SK-N-SH (cell line): ENCODE data around the gene RASA4B. TPM values are rescaled to one million over a fixed set of nuclear protein-coding genes. Genes with fewer than 3 reads are reported as not detected.
A peak's percentile ranks its signal among the peaks of the same experiment; 100 is the strongest.

Experiments used
- CTCF ChIA-PET: fragments of 300-600, 350-600 bp; formaldehyde crosslinking; extraction: SDS; loops from one replicate; lab custom pipeline; 2021; lab: Yijun Ruan, JAX
- POLR2A ChIA-PET: fragments of 350-600 bp; sonication (Branson Sonifier 250); formaldehyde crosslinking; extraction: SDS; loops from one replicate; lab custom pipeline; 2020; ENCODE audit warnings: antibody characterized with exemption, inconsistent platforms; lab: Yijun Ruan, JAX
- DNase-seq: peaks from one replicate; pipeline ENCODE4 v3.0.0; 2012
- H2AFZ ChIP-seq: fragments of 200-600 bp; sonication (generic); 2 replicates; pipeline ENCODE4 v1.8.1; 2016; ENCODE audit warnings: antibody characterized with exemption, mild to moderate bottlenecking, low read depth
- H3F3A ChIP-seq: fragments of 200-600 bp; sonication (generic); replicated peaks from 2 replicates; pipeline ENCODE3; 2016; ENCODE audit warnings: antibody characterized with exemption, mild to moderate bottlenecking; ENCODE audit not compliant: insufficient read depth
- H3K27ac ChIP-seq, 2 experiments: fragments of 200-500 bp in 1 of 2; fragments of 200-600 bp in 1 of 2; sonication (Bioruptor generic) in 1 of 2; sonication (generic), shearing (Covaris generic) in 1 of 2; 2 replicates each; pipeline versions ENCODE4 v1.5.1 to v1.6.1; 2014 to 2016; ENCODE audit warnings: low read depth in 2 of 2, inconsistent platforms in 1 of 2, low read length in 1 of 2, mild to moderate bottlenecking in 1 of 2, mixed read lengths in 1 of 2
- H3K27me3 ChIP-seq: fragments of 200-600 bp; sonication (generic), shearing (Covaris generic); 2 replicates; pipeline ENCODE4 v1.6.1; 2016; ENCODE audit warnings: mixed run types; ENCODE audit not compliant: insufficient read depth
- H3K36me3 ChIP-seq, 2 experiments: fragments of 200-500 bp in 1 of 2; fragments of 200-600 bp in 1 of 2; sonication (Bioruptor generic) in 1 of 2; sonication (generic) in 1 of 2; replicated peaks in 1 of 2; 2 replicates each; pipeline versions ENCODE3 to v1.5.1; 2014 to 2016; ENCODE audit warnings: low read length in 1 of 2, mild to moderate bottlenecking in 1 of 2; ENCODE audit not compliant: insufficient read depth in 2 of 2, control insufficient read depth in 1 of 2
- H3K4me1 ChIP-seq, 2 experiments: fragments of 200-500 bp in 1 of 2; fragments of 200-600 bp in 1 of 2; sonication (Bioruptor generic) in 1 of 2; sonication (generic), shearing (Covaris generic) in 1 of 2; 2 replicates each; pipeline versions ENCODE4 v1.5.1 to v1.6.1; 2014 to 2016; ENCODE audit warnings: low read depth in 1 of 2, low read length in 1 of 2, mixed run types in 1 of 2; ENCODE audit not compliant: insufficient read depth in 2 of 2, control insufficient read depth in 1 of 2
- H3K4me2 ChIP-seq: fragments of 200-600 bp; sonication (generic), shearing (Covaris generic); 2 replicates; pipeline ENCODE4 v1.6.1; 2017; ENCODE audit warnings: mixed run types
- H3K4me3 ChIP-seq, 2 experiments: fragments of 200-500 bp in 1 of 2; fragments of 200-600 bp in 1 of 2; sonication (Bioruptor generic) in 1 of 2; sonication (generic), shearing (Covaris generic) in 1 of 2; 2 replicates each; pipeline versions ENCODE4 v1.5.1 to v1.8.1; 2014 to 2016; ENCODE audit warnings: low read depth in 2 of 2, inconsistent platforms in 1 of 2, low read length in 1 of 2, mild to moderate bottlenecking in 1 of 2, mixed read lengths in 1 of 2, moderate library complexity in 1 of 2
- H3K79me2 ChIP-seq: fragments of 200-600 bp; sonication (generic); 2 replicates; pipeline ENCODE4 v1.8.1; 2017; ENCODE audit warnings: mild to moderate bottlenecking; ENCODE audit not compliant: insufficient read depth
- H3K9ac ChIP-seq: fragments of 200-600 bp; sonication (generic); 2 replicates; pipeline ENCODE4 v1.6.1; 2017; ENCODE audit warnings: mixed run types
- H3K9me2 ChIP-seq: fragments of 200-600 bp; sonication (generic); 2 replicates; pipeline ENCODE4 v1.6.1; 2017; ENCODE audit warnings: mixed run types
- H3K9me3 ChIP-seq: fragments of 200-600 bp; sonication (generic); 2 replicates; pipeline ENCODE4 v1.6.1; 2017; ENCODE audit warnings: mixed run types, mild to moderate bottlenecking, moderate library complexity
- H4K20me1 ChIP-seq: fragments of 200-600 bp; sonication (generic); 2 replicates; pipeline ENCODE4 v1.6.1; 2017; ENCODE audit warnings: mild to moderate bottlenecking, mixed run types; ENCODE audit not compliant: insufficient read depth
- CHD2 ChIP-seq: fragments of 150-350 bp; IDR thresholded peaks from 2 replicates; pipeline ENCODE4 v1.6.1; 2018; ENCODE audit warnings: low read length; ENCODE audit not compliant: partially characterized antibody
- ELF1 ChIP-seq: IDR thresholded peaks from 2 replicates; pipeline ENCODE4 v1.4.0; 2012
- EZH2phosphoT487 ChIP-seq: fragments of 200-600 bp; sonication (generic); IDR thresholded peaks from 2 replicates; pipeline ENCODE4 v1.6.1; 2017; ENCODE audit warnings: low read depth, mixed run types, mild to moderate bottlenecking, antibody characterized with exemption, moderate library complexity, borderline replicate concordance
- FOXJ3 ChIP-seq: sonication (generic); formaldehyde crosslinking; IDR thresholded peaks from 2 replicates; pipeline ENCODE4 v1.5.1; 2020; ENCODE audit warnings: mild to moderate bottlenecking, missing genetic modification reagents
- GATA2 ChIP-seq: sonication (generic); formaldehyde crosslinking; IDR thresholded peaks from 2 replicates; pipeline ENCODE4 v1.5.0; 2020; ENCODE audit warnings: mild to moderate bottlenecking, missing genetic modification reagents
- IRF3 ChIP-seq: fragments of 150-350 bp; IDR thresholded peaks from 2 replicates; pipeline ENCODE4 v1.6.1; 2016; ENCODE audit warnings: mild to moderate bottlenecking, low read depth, low read length
- MEF2A ChIP-seq: IDR thresholded peaks from 2 replicates; pipeline ENCODE4 v1.4.0; 2012; ENCODE audit warnings: low read depth, borderline replicate concordance
- MXI1 ChIP-seq: IDR thresholded peaks from 2 replicates; pipeline ENCODE4 v1.6.1; 2012; ENCODE audit warnings: mild to moderate bottlenecking, low read depth, low read length, improper control_type of control experiment
- PBX3 ChIP-seq: IDR thresholded peaks from 2 replicates; pipeline ENCODE4; 2012
- POLR2AphosphoS5 ChIP-seq: IDR thresholded peaks from 2 replicates; pipeline ENCODE4 v1.6.1; 2012; ENCODE audit warnings: low read depth, low read length
- RCOR1 ChIP-seq: fragments of 150-350 bp; IDR thresholded peaks from 2 replicates; pipeline ENCODE4 v1.6.1; 2017; ENCODE audit warnings: antibody characterized with exemption, low read length
- RXRA ChIP-seq: IDR thresholded peaks from 2 replicates; pipeline ENCODE4 v1.4.0; 2012; ENCODE audit warnings: low read depth, mild to moderate bottlenecking, borderline replicate concordance
- SIN3A ChIP-seq: IDR thresholded peaks from 2 replicates; pipeline ENCODE4 v1.6.1; 2012; ENCODE audit warnings: low read depth, mild to moderate bottlenecking, low read length, moderate library complexity, borderline replicate concordance
- SMC3 ChIP-seq: IDR thresholded peaks from 2 replicates; pipeline ENCODE4 v1.6.1; 2012; ENCODE audit warnings: low read depth, low read length, improper control_type of control experiment
- WGBS: methylation state at CpG from one replicate; pipeline ENCODE4 v1.1.6; 2017; ENCODE audit warnings: low lambda C conversion rate; 5-methylcytosine and 5-hydroxymethylcytosine counted together
- polyA plus RNA-seq, 3 experiments: library from polyadenylated mRNA; depleted of rRNA; stranded (reverse); fragments of >200 nt; gene quantifications; 2 replicates each; pipeline ENCODE4 v1.2.3, GENCODE V29; 2012
- TF ChIP-seq, protein P1 (sequence below): IDR thresholded peaks from 2 replicates; pipeline ENCODE4 v1.6.1; 2012; ENCODE audit warnings: mild to moderate bottlenecking, low read depth, low read length, moderate library complexity

RASA4B gene
- polyA plus RNA-seq, 1 of the 3 experiments (the other 2 are of a cell fraction), result 19.5 TPM

DNA sequence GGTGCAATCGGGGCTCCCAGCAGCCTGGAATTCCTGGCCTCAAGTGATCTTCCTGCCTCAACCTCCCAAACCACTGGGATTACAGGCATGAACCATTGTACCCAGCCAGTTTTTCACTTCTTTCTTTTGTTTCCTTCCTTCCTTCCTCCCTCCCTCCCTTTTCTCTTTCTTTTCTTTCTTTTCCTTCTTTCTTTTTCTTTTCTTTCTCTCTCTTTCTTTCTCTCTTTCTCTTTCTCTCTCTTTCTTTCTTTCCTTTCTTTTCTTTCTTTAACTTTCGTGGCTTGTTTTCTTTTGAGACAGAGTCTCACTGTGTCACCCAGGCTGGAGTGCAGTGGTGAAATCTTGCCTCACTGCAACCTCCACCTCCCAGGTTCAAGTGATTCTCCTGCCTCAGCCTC, 71.9 kb downstream of the RASA4B start:
- Histone ChIP-seq H3K9me3 (no peaks in the 10 kb centered on the region), H3K79me2 (peaks cover 13% of the 10 kb centered on the region), H2AFZ (no peak overlapping the region)

DNA sequence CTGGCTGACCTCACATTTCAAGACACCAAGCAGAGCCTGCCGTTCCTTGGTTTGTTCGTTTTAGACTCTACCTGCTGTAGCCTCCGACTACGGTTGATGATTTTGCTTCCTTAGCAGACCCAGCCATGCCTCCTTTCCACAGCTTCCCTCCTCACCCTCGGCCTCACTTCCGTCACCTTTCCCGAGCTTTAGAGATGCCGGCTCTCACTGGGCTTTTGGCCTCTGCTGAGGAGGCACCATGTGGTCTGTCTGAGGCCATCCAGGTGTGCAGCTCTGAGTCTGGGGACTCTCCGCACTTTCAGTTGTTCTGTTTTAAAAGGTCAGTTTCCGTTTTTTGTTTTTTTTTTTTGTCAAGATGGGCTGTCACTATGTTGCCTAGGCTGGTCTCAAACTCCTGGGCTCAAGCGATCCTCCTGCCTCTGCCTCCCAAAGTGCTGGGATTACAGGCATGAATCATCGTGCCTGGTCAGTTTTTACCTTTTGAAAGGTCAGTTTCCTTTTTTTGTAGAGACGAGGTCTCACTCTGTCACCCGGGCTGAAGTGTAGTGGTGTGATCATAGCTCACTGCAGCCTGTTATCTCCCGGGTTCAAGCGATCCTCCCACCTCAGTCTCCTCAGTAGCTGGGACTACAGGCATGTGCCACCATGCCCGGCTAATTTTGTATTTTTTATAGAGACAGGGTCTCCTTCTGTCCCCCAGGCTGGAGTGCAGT, 72.5 kb downstream of the RASA4B start:
- 89% methylated on average over 17 of the region's 17 CpGs for WGBS
- peaks cover 16% of the 10 kb centered on the region for H3K79me2 ChIP-seq

More for the DNA sequence above, 71.9 kb downstream of the RASA4B start:
- TF ChIP-seq SMC3, result no peak
- H3K36me3 ChIP-seq, result peaks cover 20 to 48% of the 10 kb centered on the region in 2 experiments
- POLR2A ChIA-PET, result no interaction called here
- no peak for DNase-seq
- no peak overlapping the region for H3K9ac ChIP-seq
- no peak overlapping the region for H3K27ac ChIP-seq
- no peaks in the 10 kb centered on the region for H4K20me1 ChIP-seq
- CTCF ChIA-PET, result interaction anchor here (0.6 to 2.0 kb wide), 4 partner anchors 19 to 133 kb away, joined by 3 to 4 read pairs (median 3); partner anchors contain the start of genes ALKBH4 and LRWD1
- H3K4me1 ChIP-seq, result peaks cover 2 to 6% of the 10 kb centered on the region in 2 experiments; a peak in 1 of 4 replicates
- no peaks in the 10 kb centered on the region for H3K27me3 ChIP-seq
- peaks cover 10% of the 10 kb centered on the region for H3F3A ChIP-seq
- WGBS, result 76% methylated on average over 2 of the region's 2 CpGs
- H3K9me2 ChIP-seq, result no peaks in the 10 kb centered on the region
- H3K4me3 ChIP-seq, result no peak overlapping the region
- H3K4me2 ChIP-seq, result no peak overlapping the region

More for the DNA sequence above, 72.5 kb downstream of the RASA4B start:
- H3K36me3 ChIP-seq, result peaks cover 20 to 51% of the 10 kb centered on the region in 2 experiments
- H3K27me3 ChIP-seq, result no peaks in the 10 kb centered on the region
- peak; percentile 4 for DNase-seq
- CTCF ChIA-PET, result interaction anchor here (0.8 to 2.0 kb wide), 2 partner anchors 19 to 22 kb away, joined by 3 to 4 read pairs; partner anchors contain the start of genes ALKBH4 and LRWD1
- H3K4me2 ChIP-seq, result no peak overlapping the region
- H3K27ac ChIP-seq, result no peak overlapping the region
- POLR2A ChIA-PET, result no interaction called here
- H3F3A ChIP-seq, result peaks cover 6% of the 10 kb centered on the region
- no peak overlapping the region for H3K9ac ChIP-seq
- H3K4me1 ChIP-seq, result peaks cover 7 to 10% of the 10 kb centered on the region in 2 experiments; a peak in 2 of 4 replicates
- H2AFZ ChIP-seq, result no peak overlapping the region
- H3K9me2 ChIP-seq, result no peaks in the 10 kb centered on the region
- no peaks in the 10 kb centered on the region for H4K20me1 ChIP-seq
- H3K4me3 ChIP-seq, result no peak overlapping the region
- H3K9me3 ChIP-seq, result no peaks in the 10 kb centered on the region
- TF ChIP-seq CHD2 (no peak), FOXJ3 (CRISPR knock-in tag) (no peak), IRF3 (no peak), GATA2 (CRISPR knock-in tag) (no peak), RXRA (no peak), ELF1 (no peak), SIN3A (no peak), RCOR1 (no peak), MXI1 (no peak), POLR2AphosphoS5 (no peak), PBX3 (no peak), SMC3 (no peak), MEF2A (no peak), EZH2phosphoT487 (no peak)
- TF ChIP-seq, protein P1, sequence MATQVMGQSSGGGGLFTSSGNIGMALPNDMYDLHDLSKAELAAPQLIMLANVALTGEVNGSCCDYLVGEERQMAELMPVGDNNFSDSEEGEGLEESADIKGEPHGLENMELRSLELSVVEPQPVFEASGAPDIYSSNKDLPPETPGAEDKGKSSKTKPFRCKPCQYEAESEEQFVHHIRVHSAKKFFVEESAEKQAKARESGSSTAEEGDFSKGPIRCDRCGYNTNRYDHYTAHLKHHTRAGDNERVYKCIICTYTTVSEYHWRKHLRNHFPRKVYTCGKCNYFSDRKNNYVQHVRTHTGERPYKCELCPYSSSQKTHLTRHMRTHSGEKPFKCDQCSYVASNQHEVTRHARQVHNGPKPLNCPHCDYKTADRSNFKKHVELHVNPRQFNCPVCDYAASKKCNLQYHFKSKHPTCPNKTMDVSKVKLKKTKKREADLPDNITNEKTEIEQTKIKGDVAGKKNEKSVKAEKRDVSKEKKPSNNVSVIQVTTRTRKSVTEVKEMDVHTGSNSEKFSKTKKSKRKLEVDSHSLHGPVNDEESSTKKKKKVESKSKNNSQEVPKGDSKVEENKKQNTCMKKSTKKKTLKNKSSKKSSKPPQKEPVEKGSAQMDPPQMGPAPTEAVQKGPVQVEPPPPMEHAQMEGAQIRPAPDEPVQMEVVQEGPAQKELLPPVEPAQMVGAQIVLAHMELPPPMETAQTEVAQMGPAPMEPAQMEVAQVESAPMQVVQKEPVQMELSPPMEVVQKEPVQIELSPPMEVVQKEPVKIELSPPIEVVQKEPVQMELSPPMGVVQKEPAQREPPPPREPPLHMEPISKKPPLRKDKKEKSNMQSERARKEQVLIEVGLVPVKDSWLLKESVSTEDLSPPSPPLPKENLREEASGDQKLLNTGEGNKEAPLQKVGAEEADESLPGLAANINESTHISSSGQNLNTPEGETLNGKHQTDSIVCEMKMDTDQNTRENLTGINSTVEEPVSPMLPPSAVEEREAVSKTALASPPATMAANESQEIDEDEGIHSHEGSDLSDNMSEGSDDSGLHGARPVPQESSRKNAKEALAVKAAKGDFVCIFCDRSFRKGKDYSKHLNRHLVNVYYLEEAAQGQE, result no peak
